PFSK-1 (cell line): Measurements from ENCODE around the gene MCRS1. TPM values are rescaled to one million over a fixed set of nuclear protein-coding genes. Genes with fewer than 3 reads are reported as not detected.

Experiments used
- FOXP2 ChIP-seq: optimal IDR thresholded peaks from 2 replicates; pipeline ENCODE3; 2011; ENCODE audit warnings: borderline replicate concordance, control low read depth, inconsistent platforms; ENCODE audit not compliant: insufficient read depth; ENCODE audit errors: extremely low read length, extremely low read depth
- POLR2AphosphoS5 ChIP-seq: IDR thresholded peaks from 2 replicates; pipeline ENCODE4 v1.6.1; 2012; ENCODE audit warnings: low read depth, mild to moderate bottlenecking, control low read depth, low read length, moderate library complexity
- SIN3A ChIP-seq: IDR thresholded peaks from 2 replicates; pipeline ENCODE4 v1.6.1; 2012; ENCODE audit warnings: mild to moderate bottlenecking, low read length, moderate library complexity, borderline replicate concordance; ENCODE audit not compliant: insufficient read depth
- TAF1 ChIP-seq: IDR thresholded peaks from 2 replicates; pipeline ENCODE4 v1.6.1; 2012; ENCODE audit warnings: low read length, control low read depth, borderline replicate concordance; ENCODE audit not compliant: insufficient read depth
- polyA plus RNA-seq: library from polyadenylated mRNA; unstranded; fragments of >200 nt; gene quantifications from one replicate; pipeline ENCODE4 v1.2.1, GENCODE V29; 2012; ENCODE audit warnings: low read depth, missing spikeins; ENCODE audit not compliant: insufficient read length
- TF ChIP-seq, protein P1 (sequence below), 2 experiments: IDR thresholded peaks; 2 replicates each; pipeline versions ENCODE4 v1.6.1 to v1.8.0; 2011 to 2012; ENCODE audit warnings: low read depth in 2 of 2, low read length in 2 of 2, control low read depth in 1 of 2, inconsistent platforms in 1 of 2, mild to moderate bottlenecking in 1 of 2, moderate library complexity in 1 of 2; ENCODE audit not compliant: insufficient read depth in 1 of 2

MCRS1 gene, protein sequence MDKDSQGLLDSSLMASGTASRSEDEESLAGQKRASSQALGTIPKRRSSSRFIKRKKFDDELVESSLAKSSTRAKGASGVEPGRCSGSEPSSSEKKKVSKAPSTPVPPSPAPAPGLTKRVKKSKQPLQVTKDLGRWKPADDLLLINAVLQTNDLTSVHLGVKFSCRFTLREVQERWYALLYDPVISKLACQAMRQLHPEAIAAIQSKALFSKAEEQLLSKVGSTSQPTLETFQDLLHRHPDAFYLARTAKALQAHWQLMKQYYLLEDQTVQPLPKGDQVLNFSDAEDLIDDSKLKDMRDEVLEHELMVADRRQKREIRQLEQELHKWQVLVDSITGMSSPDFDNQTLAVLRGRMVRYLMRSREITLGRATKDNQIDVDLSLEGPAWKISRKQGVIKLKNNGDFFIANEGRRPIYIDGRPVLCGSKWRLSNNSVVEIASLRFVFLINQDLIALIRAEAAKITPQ
- 74.2 TPM for polyA plus RNA-seq

DNA sequence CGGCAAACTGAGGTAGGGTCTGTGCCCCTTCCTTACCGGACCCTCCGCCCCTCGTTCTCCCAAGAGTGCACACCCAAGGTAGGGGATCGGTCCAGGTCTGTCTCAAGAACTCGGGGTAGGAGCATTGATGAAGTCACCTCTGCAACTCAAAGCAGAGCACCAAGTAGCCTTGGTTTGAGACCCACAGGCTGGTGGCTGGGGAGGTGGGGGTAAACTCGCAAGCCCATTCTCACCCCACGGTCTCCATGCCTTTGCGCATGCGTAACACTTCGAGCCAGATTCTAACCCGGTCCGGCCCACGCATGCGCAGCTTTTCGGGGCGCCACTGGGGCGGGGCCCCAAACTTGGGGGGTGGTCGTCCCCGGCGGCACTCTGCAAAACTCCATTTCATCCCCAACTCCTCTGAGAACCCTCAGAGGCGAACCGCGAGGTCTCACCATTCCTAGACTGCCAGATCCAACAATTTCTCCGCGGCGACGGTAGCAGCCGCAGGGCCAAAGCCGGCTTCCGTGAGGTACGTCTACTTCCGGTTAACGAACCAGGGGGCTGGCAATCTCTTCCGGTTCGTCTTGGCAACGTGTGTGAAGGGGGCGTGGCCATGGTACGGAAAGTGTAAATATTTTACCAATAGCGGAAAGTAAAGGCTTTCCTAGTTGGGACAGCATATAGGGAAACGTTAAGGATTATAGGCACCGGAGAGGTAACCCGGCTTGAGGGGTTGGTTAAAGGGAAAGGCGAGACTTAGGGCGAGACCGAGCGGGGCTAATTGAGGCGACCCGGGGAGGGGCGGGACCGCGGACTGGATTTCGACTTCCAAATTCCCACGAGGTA is at the start of gene MCRS1:
MCRS1 (minus strand) TSS at position 532 of the 831 bp plus-strand sequence. CDS start 1,411 bp downstream, outside the sequence.
- no peak; the same call in 1 of the 2 replicates for TF ChIP-seq SIN3A
- peak; percentile 97 for TF ChIP-seq POLR2AphosphoS5
- peak; percentile 94 for TF ChIP-seq TAF1
- TF ChIP-seq, protein P1, sequence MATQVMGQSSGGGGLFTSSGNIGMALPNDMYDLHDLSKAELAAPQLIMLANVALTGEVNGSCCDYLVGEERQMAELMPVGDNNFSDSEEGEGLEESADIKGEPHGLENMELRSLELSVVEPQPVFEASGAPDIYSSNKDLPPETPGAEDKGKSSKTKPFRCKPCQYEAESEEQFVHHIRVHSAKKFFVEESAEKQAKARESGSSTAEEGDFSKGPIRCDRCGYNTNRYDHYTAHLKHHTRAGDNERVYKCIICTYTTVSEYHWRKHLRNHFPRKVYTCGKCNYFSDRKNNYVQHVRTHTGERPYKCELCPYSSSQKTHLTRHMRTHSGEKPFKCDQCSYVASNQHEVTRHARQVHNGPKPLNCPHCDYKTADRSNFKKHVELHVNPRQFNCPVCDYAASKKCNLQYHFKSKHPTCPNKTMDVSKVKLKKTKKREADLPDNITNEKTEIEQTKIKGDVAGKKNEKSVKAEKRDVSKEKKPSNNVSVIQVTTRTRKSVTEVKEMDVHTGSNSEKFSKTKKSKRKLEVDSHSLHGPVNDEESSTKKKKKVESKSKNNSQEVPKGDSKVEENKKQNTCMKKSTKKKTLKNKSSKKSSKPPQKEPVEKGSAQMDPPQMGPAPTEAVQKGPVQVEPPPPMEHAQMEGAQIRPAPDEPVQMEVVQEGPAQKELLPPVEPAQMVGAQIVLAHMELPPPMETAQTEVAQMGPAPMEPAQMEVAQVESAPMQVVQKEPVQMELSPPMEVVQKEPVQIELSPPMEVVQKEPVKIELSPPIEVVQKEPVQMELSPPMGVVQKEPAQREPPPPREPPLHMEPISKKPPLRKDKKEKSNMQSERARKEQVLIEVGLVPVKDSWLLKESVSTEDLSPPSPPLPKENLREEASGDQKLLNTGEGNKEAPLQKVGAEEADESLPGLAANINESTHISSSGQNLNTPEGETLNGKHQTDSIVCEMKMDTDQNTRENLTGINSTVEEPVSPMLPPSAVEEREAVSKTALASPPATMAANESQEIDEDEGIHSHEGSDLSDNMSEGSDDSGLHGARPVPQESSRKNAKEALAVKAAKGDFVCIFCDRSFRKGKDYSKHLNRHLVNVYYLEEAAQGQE (IDR thresholded peaks at IDR 0.05; ENCODE audit: insufficient read depth in 1 of 2, low read depth in 2 of 2, low read length in 2 of 2), result 0 out of 4 replicates have a peak, but pooled peaks of 1 of the 2 experiments have one; percentile 10
- TF ChIP-seq FOXP2, result peak; percentile 45

DNA sequence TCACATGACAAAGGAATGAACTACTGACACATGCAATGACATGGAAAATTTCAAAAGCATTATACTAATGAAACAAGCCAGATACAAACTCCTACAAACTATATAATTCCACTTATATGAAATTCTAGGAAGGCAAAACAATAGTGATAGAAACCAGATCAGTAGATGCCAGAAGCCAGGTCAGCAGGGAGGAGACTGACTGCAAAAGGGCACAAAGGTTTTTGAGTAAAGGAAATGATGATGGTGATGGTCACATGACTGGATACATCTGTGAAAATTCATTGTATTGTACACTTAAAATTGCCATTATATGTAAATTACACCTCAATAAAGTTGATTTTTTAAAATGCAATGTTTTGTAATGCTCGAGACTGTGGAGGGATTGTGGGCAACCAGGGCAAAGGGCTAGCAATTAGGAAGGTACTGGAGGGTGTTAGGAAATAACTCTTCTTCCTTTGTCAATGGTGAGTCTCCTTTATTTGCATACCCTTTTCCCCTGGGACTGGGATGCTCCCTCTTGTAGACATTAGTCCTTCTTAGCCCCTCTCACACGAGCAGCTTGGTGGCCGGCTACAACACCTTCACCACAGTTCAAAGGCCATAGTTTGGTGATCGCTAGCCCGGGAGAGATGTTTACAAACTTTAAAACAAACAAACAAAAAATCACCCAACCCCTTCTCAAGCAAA is 48.7 kb upstream of the MCRS1 start:
- TF ChIP-seq, protein P1 (IDR thresholded peaks at IDR 0.05; ENCODE audit: insufficient read depth in 1 of 2, low read depth in 2 of 2, low read length in 2 of 2), result no peak
- TF ChIP-seq SIN3A (no peak), TAF1 (no peak), POLR2AphosphoS5 (no peak), FOXP2 (no peak)

DNA sequence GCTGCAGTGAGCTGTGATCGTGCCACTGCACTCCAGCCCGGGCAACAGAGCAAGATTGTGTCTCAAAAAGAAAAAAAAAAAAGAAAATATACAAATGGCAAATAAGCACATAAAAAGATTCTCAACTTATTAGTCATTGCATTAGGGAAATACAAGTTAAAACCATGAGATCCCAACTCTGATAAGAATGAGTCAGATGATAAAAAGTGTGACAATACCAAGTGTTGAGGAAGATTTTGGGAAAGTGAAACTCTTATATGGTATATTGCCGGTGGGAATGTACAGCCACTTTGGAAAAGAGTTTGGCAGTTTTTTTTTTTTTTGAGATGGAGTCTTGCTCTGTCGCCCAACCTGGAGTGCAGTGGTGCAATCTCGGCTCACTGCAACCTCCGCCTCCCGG is 47.8 kb upstream of the MCRS1 start:
- TF ChIP-seq POLR2AphosphoS5, result no peak
- no peak for TF ChIP-seq SIN3A
- TF ChIP-seq, protein P1 (IDR thresholded peaks at IDR 0.05; ENCODE audit: insufficient read depth in 1 of 2, low read depth in 2 of 2, low read length in 2 of 2), result no peak
- no peak for TF ChIP-seq FOXP2
- no peak for TF ChIP-seq TAF1

DNA sequence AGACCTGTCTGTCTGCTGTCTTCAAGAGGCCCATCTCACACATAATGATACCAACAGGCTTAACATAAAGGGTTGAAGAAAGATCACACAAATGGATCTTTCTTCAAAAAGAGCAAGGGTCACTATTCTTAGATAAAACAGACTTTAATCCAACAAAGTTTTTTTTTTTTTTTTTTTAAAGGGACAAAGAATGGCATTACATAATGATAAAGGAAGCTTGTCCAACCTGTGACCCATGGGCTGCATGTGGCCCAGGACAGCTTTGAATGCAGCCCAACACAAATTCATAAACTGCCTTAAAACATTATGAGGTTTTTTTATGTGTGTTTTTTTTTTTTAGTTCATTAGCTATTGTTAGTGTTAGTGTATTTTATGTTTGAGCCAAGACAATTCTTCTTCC is 44.3 kb upstream of the MCRS1 start:
- TF ChIP-seq FOXP2, result no peak
- TF ChIP-seq TAF1, result no peak
- no peak for TF ChIP-seq POLR2AphosphoS5
- TF ChIP-seq, protein P1 (IDR thresholded peaks at IDR 0.05; ENCODE audit: insufficient read depth in 1 of 2, low read depth in 2 of 2, low read length in 2 of 2), result no peak
- TF ChIP-seq SIN3A, result no peak
